Measurements from ENCODE around the gene ITPRIP.

DNA sequence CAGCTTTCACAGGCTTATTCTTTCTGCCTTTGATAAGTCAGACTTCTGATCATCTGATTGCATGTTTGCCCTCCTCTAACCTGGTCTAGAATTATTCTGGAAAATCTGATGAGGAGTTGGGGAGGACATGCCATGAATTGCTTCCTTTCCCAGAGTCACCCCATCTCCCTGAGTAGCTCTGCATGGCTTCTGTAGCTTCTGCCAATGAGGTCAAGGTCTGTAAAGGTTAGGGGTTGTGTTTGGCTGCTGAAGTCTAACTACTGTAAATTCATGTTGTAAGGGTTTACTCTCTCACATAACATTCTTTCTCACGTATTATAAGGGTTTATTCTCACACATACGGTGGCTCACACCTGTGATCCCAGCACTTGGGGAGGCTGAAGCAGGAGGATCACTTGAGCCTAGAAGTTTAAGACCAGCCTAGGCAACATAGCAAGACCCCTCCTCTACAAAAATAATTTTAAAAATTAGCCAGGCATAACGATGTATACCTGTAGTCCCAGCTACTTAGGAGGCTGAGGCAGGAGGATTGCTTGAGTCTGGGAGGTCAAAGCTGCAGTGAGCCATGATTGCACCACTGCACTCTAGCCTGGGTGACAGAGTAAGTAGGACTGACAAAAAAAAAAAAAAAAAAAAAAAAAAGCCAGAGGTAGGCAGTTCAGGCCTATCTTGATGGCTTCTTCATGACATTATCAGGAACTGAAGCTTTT is 58.6 kb downstream of the ITPRIP start:
- TF ChIP-seq, protein P1, sequence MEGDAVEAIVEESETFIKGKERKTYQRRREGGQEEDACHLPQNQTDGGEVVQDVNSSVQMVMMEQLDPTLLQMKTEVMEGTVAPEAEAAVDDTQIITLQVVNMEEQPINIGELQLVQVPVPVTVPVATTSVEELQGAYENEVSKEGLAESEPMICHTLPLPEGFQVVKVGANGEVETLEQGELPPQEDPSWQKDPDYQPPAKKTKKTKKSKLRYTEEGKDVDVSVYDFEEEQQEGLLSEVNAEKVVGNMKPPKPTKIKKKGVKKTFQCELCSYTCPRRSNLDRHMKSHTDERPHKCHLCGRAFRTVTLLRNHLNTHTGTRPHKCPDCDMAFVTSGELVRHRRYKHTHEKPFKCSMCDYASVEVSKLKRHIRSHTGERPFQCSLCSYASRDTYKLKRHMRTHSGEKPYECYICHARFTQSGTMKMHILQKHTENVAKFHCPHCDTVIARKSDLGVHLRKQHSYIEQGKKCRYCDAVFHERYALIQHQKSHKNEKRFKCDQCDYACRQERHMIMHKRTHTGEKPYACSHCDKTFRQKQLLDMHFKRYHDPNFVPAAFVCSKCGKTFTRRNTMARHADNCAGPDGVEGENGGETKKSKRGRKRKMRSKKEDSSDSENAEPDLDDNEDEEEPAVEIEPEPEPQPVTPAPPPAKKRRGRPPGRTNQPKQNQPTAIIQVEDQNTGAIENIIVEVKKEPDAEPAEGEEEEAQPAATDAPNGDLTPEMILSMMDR (IDR thresholded peaks at IDR 0.05) = no peak
- no peak for TF ChIP-seq POLR2A (IDR thresholded peaks at IDR 0.05)
